DOHH2 (cell line): ENCODE measurements around the gene RUSF1.

Source experiments
- EZH2phosphoT487 ChIP-seq: fragments of 200-600 bp; sonication (generic); IDR thresholded peaks from 2 replicates; pipeline ENCODE4 v1.6.1; 2017; ENCODE audit warnings: borderline replicate concordance, mild to moderate bottlenecking, antibody characterized with exemption, low read length, moderate library complexity, mixed read lengths
- TF ChIP-seq, protein P1 (sequence below): fragments of 200-600 bp; sonication (generic); IDR thresholded peaks from one replicate; pipeline ENCODE4 v1.5.1; 2014; ENCODE audit warnings: antibody characterized with exemption, mild to moderate bottlenecking, low read depth, low read length; ENCODE audit not compliant: poor library complexity, severe bottlenecking

DNA sequence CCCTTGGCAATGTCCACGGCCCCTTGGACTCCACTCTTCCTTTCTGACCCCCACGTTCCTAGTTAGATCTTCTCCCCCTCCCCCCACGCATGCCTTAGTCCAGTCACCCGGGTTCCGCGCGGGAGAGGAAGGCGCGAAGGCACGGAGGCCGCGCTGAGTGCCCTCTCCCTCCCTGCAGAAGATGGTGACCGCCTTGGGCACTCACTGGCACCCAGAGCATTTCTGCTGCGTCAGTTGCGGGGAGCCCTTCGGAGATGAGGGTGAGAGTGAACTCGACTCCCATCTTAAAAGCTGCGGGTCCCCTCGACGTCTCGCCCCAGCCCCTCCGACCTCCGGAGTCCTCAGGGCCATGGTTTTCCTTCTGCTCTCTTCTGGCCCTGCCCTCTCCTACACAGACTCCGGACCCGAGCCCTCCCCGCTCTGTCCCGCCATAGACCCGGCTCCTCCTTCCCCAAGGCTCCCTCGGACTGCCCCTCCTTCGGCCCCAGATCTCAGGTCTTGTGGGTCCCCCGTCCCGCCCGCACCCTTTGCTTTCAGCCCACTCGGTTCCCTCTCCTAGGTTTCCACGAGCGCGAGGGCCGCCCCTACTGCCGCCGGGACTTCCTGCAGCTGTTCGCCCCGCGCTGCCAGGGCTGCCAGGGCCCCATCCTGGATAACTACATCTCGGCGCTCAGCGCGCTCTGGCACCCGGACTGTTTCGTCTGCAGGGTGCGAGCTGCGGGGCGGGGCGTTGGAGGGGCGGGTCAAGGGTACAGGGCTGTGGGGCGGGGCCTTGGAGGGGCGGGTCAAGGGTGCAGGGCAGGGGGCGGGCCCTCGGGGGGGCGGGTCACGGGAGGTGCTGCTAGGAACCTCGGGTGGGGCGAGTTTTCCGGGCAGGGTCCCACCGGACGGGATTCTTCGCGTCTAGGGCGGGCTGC, 31.6 kb downstream of the RUSF1 start:
- TF ChIP-seq, protein P1, sequence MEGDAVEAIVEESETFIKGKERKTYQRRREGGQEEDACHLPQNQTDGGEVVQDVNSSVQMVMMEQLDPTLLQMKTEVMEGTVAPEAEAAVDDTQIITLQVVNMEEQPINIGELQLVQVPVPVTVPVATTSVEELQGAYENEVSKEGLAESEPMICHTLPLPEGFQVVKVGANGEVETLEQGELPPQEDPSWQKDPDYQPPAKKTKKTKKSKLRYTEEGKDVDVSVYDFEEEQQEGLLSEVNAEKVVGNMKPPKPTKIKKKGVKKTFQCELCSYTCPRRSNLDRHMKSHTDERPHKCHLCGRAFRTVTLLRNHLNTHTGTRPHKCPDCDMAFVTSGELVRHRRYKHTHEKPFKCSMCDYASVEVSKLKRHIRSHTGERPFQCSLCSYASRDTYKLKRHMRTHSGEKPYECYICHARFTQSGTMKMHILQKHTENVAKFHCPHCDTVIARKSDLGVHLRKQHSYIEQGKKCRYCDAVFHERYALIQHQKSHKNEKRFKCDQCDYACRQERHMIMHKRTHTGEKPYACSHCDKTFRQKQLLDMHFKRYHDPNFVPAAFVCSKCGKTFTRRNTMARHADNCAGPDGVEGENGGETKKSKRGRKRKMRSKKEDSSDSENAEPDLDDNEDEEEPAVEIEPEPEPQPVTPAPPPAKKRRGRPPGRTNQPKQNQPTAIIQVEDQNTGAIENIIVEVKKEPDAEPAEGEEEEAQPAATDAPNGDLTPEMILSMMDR, result no peak
- no peak for TF ChIP-seq EZH2phosphoT487
